ENCODE measurements around the gene MED9. TPM values are rescaled to one million over a fixed set of nuclear protein-coding genes. Genes with fewer than 3 reads are reported as not detected.

Gene MED9
- total and polyA plus RNA-seq, 2 donors (not counting 3 experiments of a cell fraction or from before 2014, with no cell fraction given) = 15.1 to 18.2 TPM

GRCh38 chr17:17514361-17514992 lies 37.7 kb downstream of the MED9 start:
- no peaks in the 10 kb centered on the region for H4K20me1 ChIP-seq (replicated peaks; ENCODE audit: control insufficient read depth, extremely low read depth, insufficient read depth, low read length)
- no peak overlapping the region for H2AFZ ChIP-seq (ENCODE audit: low read depth, low read length)
- no peaks in the 10 kb centered on the region for H3K9me1 ChIP-seq (replicated peaks; ENCODE audit: control insufficient read depth, extremely low read depth, insufficient read depth, low read length)
- H3K9me3 ChIP-seq (replicated peaks; ENCODE audit: control insufficient read depth, insufficient read depth, low read length) = no peaks in the 10 kb centered on the region
- H3K79me2 ChIP-seq (ENCODE audit: control insufficient read depth, insufficient read depth, low read length) = no peaks in the 10 kb centered on the region
- POLR2A ChIA-PET = no interaction called here
- H3K4me1 ChIP-seq (ENCODE audit: control insufficient read depth, extremely low read depth, insufficient read depth, low read length) = no peaks in the 10 kb centered on the region
- BruUV-seq (replicated peaks) = no TSS peak
- H3K4me2 ChIP-seq (ENCODE audit: insufficient read depth, low read length) = no peak overlapping the region
- FAIRE-seq = no peak
- H3K27me3 ChIP-seq (ENCODE audit: control insufficient read depth in 2 of 2, insufficient read depth in 2 of 2, low read length in 2 of 2) = no peaks in the 10 kb centered on the region
- no peak for DNase-seq (ENCODE audit: low read depth, low spot score)
- H3K9ac ChIP-seq (replicated peaks; ENCODE audit: extremely low read depth, insufficient read depth, low read length) = no peak overlapping the region
- H3K27ac ChIP-seq (ENCODE audit: insufficient read depth, low read depth, low read length) = no peak overlapping the region
- H3K36me3 ChIP-seq (ENCODE audit: control insufficient read depth in 2 of 2, extremely low read depth in 1 of 2, insufficient read depth in 2 of 2, low read length in 2 of 2) = no peaks in the 10 kb centered on the region
- TF ChIP-seq GATA2 (IDR thresholded peaks at IDR 0.05; ENCODE audit: insufficient read depth, insufficient read length, low read depth, low read length) = no peak
- TF ChIP-seq, protein P1, sequence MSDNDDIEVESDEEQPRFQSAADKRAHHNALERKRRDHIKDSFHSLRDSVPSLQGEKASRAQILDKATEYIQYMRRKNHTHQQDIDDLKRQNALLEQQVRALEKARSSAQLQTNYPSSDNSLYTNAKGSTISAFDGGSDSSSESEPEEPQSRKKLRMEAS (IDR thresholded peaks at IDR 0.05; ENCODE audit: insufficient read depth, insufficient read length) = no peak
- TF ChIP-seq FOS (IDR thresholded peaks at IDR 0.05; ENCODE audit: borderline replicate concordance, insufficient read depth, low read length) = no peak
- no peak for TF ChIP-seq EZH2 (IDR thresholded peaks at IDR 0.05; ENCODE audit: borderline replicate concordance, low read depth, low read length, severe bottlenecking)
- no peak for TF ChIP-seq JUN (IDR thresholded peaks at IDR 0.05; ENCODE audit: borderline replicate concordance, insufficient read depth, insufficient read length, low read depth)
- TF ChIP-seq MYC (IDR thresholded peaks at IDR 0.05; ENCODE audit: low read depth, low read length) = no peak
- no peak for TF ChIP-seq POLR2AphosphoS5 (IDR thresholded peaks at IDR 0.05; ENCODE audit: insufficient read depth, low read depth, low read length)
- TF ChIP-seq CTCF (IDR thresholded peaks at IDR 0.05; ENCODE audit: extremely low read depth in 1 of 2, insufficient read depth in 1 of 2, low read depth in 1 of 2, low read length in 2 of 2) = no peak
- TF ChIP-seq POLR2A (IDR thresholded peaks at IDR 0.05; ENCODE audit: low read depth, low read length) = no peak
- dilution Hi-C loops (cut with MboI; ENCODE audit: extremely low pct_ligation_motif_present, low sequenced_read_pairs) = no loop called here
- CTCF ChIA-PET = interaction anchor here (0.7 to 1.2 kb wide), 2 partner anchors 18 to 33 kb away, joined by 3 to 8 read pairs; partner anchors contain the start of gene RASD1
- no peak overlapping the region for H3K4me3 ChIP-seq (replicated peaks in 1 of 3; ENCODE audit: insufficient read depth in 1 of 3, low read depth in 1 of 3, low read length in 3 of 3)
- intact Hi-C loops (cut with micrococcal nuclease) = no loop called here

Data from endothelial cell of umbilical vein (primary cell).